Measurements from ENCODE around the gene PMEPA1.

Gene PMEPA1

DNA sequence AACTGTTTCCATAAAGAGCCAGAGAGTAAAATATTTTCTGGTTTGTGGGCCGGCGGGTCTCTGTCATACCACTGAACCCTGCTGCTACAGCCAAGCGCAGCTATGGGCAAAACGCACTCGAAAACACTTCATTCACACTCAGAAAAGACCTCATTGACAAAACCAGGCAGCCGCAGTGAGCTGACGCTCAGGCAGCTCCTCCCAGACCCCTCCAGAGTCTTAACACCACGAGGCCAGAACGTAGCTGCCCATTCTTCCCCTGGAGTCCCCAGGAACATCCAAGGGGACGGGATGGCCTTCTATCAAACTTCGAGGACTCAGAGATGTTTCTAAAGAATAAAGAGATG lies 54.0 kb downstream of the PMEPA1 start:
- peaks cover 63% of the 10 kb centered on the region for H3K27me3 ChIP-seq (ENCODE audit: low read depth, low read length)
- TF ChIP-seq EZH2phosphoT487 (IDR thresholded peaks at IDR 0.05; ENCODE audit: low read depth), result no peak
- TF ChIP-seq, protein P1, sequence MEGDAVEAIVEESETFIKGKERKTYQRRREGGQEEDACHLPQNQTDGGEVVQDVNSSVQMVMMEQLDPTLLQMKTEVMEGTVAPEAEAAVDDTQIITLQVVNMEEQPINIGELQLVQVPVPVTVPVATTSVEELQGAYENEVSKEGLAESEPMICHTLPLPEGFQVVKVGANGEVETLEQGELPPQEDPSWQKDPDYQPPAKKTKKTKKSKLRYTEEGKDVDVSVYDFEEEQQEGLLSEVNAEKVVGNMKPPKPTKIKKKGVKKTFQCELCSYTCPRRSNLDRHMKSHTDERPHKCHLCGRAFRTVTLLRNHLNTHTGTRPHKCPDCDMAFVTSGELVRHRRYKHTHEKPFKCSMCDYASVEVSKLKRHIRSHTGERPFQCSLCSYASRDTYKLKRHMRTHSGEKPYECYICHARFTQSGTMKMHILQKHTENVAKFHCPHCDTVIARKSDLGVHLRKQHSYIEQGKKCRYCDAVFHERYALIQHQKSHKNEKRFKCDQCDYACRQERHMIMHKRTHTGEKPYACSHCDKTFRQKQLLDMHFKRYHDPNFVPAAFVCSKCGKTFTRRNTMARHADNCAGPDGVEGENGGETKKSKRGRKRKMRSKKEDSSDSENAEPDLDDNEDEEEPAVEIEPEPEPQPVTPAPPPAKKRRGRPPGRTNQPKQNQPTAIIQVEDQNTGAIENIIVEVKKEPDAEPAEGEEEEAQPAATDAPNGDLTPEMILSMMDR (IDR thresholded peaks at IDR 0.05; ENCODE audit: low read depth, low read length), result no peak
- no peaks in the 10 kb centered on the region for H3K9me3 ChIP-seq (ENCODE audit: insufficient read depth, low read length)
- no peak overlapping the region for H2AFZ ChIP-seq (ENCODE audit: low read depth, low read length)
- no peaks in the 10 kb centered on the region for H3K36me3 ChIP-seq (replicated peaks; ENCODE audit: low read depth, low read length)
- no peak overlapping the region for H3K4me3 ChIP-seq (ENCODE audit: low read length)
- no peaks in the 10 kb centered on the region for H4K20me1 ChIP-seq (ENCODE audit: insufficient read depth, low read length)
- H3K27ac ChIP-seq (ENCODE audit: low read length), result no peak overlapping the region
- no peak overlapping the region for H3K9ac ChIP-seq (ENCODE audit: low read length)
- H3K4me1 ChIP-seq (ENCODE audit: low read length), result peaks cover 12% of the 10 kb centered on the region
- H3K79me2 ChIP-seq (ENCODE audit: low read length), result no peaks in the 10 kb centered on the region
- H3K4me2 ChIP-seq (ENCODE audit: low read length), result no peak overlapping the region

GRCh38 chr20:57654998-57655808 lies 54.6 kb downstream of the PMEPA1 start:
- H3K4me1 ChIP-seq (ENCODE audit: low read length), result peaks cover 12% of the 10 kb centered on the region
- H3K27ac ChIP-seq (ENCODE audit: low read length), result no peak overlapping the region
- no peak overlapping the region for H2AFZ ChIP-seq (ENCODE audit: low read depth, low read length)

GRCh38 chr20:57654363-57654997 lies 55.3 kb downstream of the PMEPA1 start:
- no peaks in the 10 kb centered on the region for H3K36me3 ChIP-seq (replicated peaks; ENCODE audit: low read depth, low read length)
- H3K27me3 ChIP-seq (ENCODE audit: low read depth, low read length), result peaks cover 74% of the 10 kb centered on the region
- H2AFZ ChIP-seq (ENCODE audit: low read depth, low read length), result no peak overlapping the region
- H3K27ac ChIP-seq (ENCODE audit: low read length), result no peak overlapping the region
- H3K4me2 ChIP-seq (ENCODE audit: low read length), result no peak overlapping the region
- H3K9me3 ChIP-seq (ENCODE audit: insufficient read depth, low read length), result no peaks in the 10 kb centered on the region
- H3K4me1 ChIP-seq (ENCODE audit: low read length), result peaks cover 12% of the 10 kb centered on the region
- no peaks in the 10 kb centered on the region for H3K79me2 ChIP-seq (ENCODE audit: low read length)
- H4K20me1 ChIP-seq (ENCODE audit: insufficient read depth, low read length), result no peaks in the 10 kb centered on the region
- TF ChIP-seq EZH2phosphoT487 (IDR thresholded peaks at IDR 0.05; ENCODE audit: low read depth), result no peak
- TF ChIP-seq, protein P1 (IDR thresholded peaks at IDR 0.05; ENCODE audit: low read depth, low read length), result peak; percentile 99
- H3K9ac ChIP-seq (ENCODE audit: low read length), result no peak overlapping the region
- H3K4me3 ChIP-seq (ENCODE audit: low read length), result no peak overlapping the region

More at GRCh38 chr20:57654998-57655808, 54.6 kb downstream of the PMEPA1 start:
- no peaks in the 10 kb centered on the region for H4K20me1 ChIP-seq (ENCODE audit: insufficient read depth, low read length)
- H3K9ac ChIP-seq (ENCODE audit: low read length), result no peak overlapping the region
- no peaks in the 10 kb centered on the region for H3K9me3 ChIP-seq (ENCODE audit: insufficient read depth, low read length)
- H3K4me3 ChIP-seq (ENCODE audit: low read length), result no peak overlapping the region
- TF ChIP-seq, protein P1 (IDR thresholded peaks at IDR 0.05; ENCODE audit: low read depth, low read length), result no peak
- TF ChIP-seq EZH2phosphoT487 (IDR thresholded peaks at IDR 0.05; ENCODE audit: low read depth), result no peak
- H3K4me2 ChIP-seq (ENCODE audit: low read length), result no peak overlapping the region
- H3K79me2 ChIP-seq (ENCODE audit: low read length), result no peaks in the 10 kb centered on the region
- no peaks in the 10 kb centered on the region for H3K36me3 ChIP-seq (replicated peaks; ENCODE audit: low read depth, low read length)
- peaks cover 66% of the 10 kb centered on the region for H3K27me3 ChIP-seq (ENCODE audit: low read depth, low read length)

DNA sequence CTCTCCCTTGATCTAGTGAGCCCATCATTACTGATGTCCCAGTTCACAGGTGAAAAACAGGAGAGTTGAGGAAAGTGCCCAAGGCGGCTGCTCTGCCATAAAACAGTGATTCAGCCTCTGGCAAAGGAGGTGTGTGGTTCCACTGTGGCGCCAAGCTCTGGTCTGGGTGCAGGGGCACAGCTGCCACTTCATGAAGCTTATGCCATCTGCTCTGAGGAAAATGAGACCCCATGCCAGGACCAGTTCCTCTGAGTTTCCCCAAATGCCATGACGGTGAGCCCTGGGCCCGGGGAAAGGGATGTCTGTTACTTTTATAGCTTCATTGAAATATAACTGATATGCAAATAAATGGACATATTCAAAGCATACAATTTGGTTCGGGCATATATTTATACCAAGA lies 55.9 kb downstream of the PMEPA1 start:
- H3K36me3 ChIP-seq (replicated peaks; ENCODE audit: low read depth, low read length), result no peaks in the 10 kb centered on the region
- no peak overlapping the region for H3K4me3 ChIP-seq (ENCODE audit: low read length)
- H3K4me1 ChIP-seq (ENCODE audit: low read length), result peaks cover 12% of the 10 kb centered on the region
- no peak overlapping the region for H3K27ac ChIP-seq (ENCODE audit: low read length)
- H3K9ac ChIP-seq (ENCODE audit: low read length), result no peak overlapping the region
- no peaks in the 10 kb centered on the region for H3K9me3 ChIP-seq (ENCODE audit: insufficient read depth, low read length)
- TF ChIP-seq, protein P1 (IDR thresholded peaks at IDR 0.05; ENCODE audit: low read depth, low read length), result no peak
- no peak for TF ChIP-seq EZH2phosphoT487 (IDR thresholded peaks at IDR 0.05; ENCODE audit: low read depth)
- peaks cover 74% of the 10 kb centered on the region for H3K27me3 ChIP-seq (ENCODE audit: low read depth, low read length)
- peak overlapping the region; percentile 11; the same call in 1 of the 2 replicates for H3K4me2 ChIP-seq (ENCODE audit: low read length)
- no peaks in the 10 kb centered on the region for H4K20me1 ChIP-seq (ENCODE audit: insufficient read depth, low read length)
- no peaks in the 10 kb centered on the region for H3K79me2 ChIP-seq (ENCODE audit: low read length)
- H2AFZ ChIP-seq (ENCODE audit: low read depth, low read length), result no peak overlapping the region

All from OCI-LY3 (cell line).